HG03432 (cell line): Measurements from ENCODE around the gene SNX1.

Experiments
- ATAC-seq: cut with Tn5 transposase; IDR thresholded peaks from one replicate; pipeline ENCODE4 v1.9.1; 2021; ENCODE audit warnings: mild to moderate bottlenecking, moderate library complexity; ENCODE audit not compliant: unreplicated experiment

SNX1 gene

DNA sequence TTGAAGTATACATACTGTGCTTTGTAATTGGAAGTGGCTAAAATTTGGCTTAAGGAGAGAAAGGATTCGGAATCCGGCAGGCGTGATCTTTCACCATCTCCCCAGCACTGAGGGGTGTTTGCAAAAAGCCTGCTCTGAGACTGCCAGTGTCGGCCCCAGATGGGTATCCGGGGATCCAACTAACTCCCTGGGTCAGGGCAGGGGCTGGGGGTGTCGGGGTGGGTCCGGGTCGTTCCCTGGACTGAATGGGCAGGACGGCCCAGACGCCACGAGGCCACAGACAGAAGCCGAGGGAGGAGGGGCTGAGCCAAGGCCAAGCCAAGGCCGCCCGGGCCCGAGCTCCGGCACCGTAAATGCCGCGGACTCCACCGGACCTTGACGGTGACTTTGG, 66.7 kb downstream of the SNX1 start:
- ATAC-seq = peak; percentile 26

DNA sequence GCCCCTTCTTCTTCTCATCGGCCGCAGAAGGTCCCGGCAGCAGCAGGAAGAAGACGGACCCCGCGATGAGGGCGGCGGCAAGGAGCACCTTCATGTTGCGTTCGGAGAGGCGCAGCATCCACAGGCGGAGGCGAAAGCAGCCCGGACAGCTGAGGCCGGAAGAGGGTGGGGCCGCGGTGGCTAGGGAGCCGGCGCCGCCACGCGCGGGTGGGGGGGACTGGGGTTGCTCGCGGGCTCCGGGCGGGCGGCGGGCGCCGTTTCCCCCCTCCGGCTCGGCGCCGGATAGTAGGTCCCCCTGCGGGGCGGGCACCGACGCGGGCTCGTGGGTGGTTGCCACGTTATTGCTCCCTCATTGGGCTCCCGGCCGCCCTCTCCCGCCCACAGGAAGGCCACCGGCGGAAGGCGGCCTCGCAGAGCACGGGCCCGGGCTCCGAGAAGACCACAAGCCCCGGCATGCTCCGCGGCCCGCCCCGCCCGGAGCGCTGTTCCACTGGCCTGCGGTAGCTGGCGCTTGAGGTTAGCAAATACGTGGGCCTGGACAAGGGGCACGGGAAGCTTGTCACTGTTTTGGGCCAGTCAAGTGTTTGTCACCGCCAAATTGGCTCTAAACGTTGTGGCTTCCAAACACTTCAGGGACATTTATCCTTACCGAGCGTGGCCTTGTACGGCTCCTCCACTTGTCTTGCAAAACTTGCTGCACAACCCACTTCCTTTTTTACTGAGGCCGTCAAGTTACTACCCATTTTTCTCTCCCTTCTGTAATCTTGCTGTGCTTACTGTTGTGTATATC, 67.3 kb downstream of the SNX1 start, which contains the start of gene PPIB:
Gene PPIB (minus strand): TSS at position 154 of the 790 bp plus-strand sequence. CDS start 36 bp downstream, at position 118.
- ATAC-seq = peak; percentile 94

DNA sequence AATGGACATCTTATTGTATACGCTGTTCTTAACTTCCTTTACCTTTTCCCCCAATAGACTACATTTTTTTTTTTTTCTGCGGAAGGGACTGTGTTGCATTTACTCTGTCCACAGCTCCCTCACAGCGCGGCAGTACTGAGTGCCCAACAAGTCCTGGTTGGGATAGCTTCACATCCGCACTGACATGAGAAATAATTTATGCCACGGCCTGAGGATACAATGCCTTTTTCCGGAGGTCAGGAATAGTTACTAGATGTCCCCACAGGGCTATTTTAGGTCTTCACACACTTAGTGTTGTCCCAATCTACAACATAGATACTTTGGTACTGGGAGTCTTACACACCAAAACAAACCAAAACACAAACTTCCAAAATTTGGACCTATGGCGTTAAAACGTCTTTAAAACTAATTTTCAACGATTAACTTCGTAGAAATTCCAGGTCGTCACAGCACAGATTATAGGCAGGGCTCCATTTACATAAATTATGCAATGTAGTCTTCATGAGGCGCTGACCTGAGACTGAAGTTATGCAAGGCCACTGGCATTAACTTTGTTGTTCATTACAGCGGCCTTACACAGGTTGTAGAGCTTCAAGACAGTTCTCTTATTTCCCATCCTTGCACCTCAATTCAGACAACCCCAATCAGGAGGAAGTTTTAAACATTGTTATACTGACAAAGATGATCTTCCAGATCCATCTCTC, 68.0 kb downstream of the SNX1 start:
- ATAC-seq = peak; percentile 0

DNA sequence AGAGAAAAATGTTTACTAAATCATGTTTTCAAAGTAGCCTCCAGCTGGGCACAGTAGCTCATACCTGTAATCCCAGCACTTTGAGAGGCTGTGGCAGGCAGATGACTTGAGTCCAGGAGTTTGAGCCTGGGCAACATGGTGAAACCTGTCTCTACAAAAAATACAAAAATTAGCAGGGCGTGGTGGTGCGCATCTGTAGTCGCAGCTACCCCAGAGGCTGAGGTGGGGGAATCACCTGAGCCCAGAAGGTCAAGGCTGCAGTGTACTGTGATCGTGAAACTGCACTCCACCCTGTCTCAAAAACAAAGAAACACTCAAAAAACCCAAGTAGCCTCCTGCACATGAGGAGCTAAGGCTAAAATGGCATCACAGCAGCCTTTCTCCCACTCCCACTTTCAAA, 68.7 kb downstream of the SNX1 start:
- no peak for ATAC-seq

DNA sequence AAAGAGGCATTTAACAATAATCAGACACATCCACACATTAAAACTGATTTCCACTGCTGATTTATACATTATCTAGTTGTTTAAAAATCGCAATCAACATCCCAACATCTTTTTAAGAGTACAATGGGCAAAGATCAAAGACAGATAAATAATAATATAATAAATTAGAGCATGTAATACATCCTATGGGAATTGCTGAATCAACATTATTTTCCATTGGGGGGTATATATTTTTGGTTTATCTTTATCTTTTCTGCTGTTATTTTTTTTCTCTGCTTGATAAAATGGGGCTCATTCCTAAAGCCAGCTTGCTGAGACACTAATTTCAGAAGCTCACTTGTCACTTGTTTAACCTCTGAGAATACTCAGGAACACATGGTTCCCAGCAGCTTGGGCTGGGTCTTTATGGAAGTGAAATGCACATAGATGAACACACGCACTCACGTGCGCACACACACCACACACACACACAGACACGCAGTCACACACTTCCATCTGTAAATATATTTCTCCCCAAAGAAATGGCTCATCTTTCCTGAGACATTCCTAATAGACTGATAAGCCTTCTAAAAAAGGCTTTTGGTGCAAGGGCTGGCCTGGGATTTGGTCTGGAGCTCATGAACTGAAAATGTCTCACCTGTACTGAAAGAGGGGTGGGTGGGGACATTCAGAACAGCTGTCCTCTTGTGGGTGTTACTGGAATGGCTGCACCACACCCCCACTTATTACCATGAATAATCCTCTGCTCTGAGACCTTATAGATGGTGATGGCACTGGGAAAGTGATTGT, 70.5 kb downstream of the SNX1 start:
- no peak for ATAC-seq

DNA sequence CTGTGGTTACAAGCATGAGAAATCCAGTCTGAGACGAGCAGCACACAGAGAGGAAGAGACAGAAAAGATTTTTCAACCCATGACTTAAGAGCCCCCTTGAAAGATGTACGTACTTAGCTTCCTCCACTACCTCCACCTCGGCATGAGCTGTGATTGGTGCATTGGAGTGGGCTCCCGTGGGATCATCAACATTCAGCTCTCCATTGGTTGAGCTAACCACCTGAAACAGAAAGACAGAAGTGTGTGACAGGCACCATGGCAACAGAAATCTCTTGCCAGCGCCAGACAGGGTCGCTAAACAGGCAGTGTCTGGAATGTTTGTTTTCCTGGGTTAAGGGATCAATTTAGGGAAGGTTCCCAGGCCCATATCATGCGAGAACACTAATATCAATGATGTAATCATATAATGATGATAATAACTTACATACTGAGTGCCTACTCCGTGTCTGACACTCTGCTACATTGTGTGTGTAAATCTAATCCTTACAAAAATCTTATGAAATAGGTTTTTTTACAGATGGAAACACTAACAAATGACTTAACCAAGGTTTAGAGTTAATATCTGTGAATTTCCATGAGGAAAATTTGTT, 84.5 kb downstream of the SNX1 start:
- ATAC-seq = peak; percentile 74

DNA sequence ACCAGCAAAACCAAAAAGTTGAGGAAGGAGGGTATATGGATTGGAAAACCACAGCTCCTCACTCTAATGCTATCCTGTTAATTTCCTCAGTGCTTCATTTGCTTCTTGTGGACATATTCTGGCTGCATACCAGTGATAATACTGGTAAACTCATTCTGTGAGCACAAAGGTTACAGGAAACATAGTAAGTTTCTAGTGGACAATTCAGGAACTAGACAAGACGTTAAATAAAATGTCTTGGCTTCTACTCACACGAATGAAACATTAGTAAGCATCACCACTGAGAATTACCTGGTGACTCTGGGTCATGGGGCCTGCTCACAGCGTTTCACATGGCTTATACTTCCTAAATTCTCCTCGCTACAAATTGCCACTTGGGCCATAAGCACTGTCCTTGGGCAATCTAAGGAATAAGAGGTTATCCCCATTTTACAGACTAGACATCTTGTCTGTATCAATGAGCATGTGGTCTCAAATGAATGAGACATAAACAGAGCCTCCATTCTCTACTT, 87.1 kb downstream of the SNX1 start:
- ATAC-seq = no peak

DNA sequence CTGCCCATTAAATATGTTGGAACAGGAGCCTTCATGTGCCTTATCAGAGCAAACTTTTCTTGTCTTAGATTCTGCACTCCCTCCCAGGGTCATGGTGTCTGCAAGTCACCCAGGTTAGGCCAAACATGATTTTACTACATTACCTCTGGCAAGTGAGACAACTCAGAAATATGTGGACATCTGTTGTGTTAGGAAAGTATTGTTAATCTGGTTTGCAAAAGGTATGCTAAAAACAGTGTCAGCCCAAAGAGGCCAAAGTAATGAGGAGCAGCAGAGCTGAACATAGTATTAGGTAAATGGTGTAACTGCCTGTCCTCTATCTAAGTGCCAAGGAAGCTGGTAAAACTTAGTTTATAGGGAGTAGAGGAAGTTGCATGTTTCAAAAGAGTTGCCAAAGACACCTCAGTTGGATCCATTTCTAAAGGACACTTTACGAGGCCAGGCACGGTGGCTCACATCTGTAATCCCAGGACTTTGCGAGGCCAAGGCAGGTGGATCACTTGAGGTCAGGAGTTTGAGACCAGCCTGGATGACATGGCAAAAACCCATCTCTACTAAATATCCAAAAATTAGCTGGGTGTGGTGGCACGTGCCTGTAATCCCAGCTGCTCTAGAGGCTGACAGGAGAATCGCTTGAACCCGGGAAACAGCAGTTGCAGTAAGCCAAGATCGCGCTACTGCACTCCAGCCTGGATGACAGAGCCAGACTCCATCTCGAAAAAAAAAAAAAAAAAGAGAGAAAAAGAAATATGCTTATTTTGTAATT, 89.5 kb downstream of the SNX1 start:
- no peak for ATAC-seq

DNA sequence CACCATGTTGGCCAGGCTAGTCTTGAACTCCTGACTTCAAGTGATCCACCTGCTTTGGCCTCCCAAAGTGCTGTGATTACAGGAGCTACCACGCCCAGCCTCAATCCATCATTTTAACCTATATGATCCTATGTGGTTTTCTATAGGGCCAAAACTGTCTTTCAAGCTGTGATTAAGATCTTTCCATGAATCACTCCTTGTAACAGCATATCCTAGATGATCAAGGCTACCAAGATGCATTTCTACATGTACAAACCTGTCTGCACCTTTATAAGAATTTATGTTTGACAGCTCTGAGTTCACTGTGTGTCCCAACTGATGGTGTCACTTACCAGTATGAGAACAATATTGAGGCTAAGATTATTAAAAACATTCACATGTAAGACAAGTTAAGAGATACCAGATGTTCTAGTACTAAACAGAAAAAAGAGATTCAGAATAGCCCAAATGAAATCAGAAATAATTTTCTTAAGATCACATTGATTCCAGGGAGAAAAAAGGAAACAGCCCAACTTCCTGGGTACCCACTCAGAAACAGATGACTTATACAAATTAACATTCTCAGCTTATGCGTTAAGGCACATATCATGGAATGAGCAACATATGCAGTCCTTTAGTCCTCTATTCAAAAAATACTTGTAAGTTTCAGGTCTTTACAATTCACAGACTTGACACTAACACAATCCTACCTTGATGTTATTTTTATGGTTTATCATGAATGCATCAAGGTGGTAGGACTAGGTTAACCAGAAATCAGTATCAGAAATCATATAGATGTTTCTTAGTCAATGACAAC, 91.8 kb downstream of the SNX1 start:
- no peak for ATAC-seq
